ENCODE data around the gene PDZRN4. TPM values are rescaled to one million over a fixed set of nuclear protein-coding genes. Genes with fewer than 3 reads are reported as not detected.

Gene PDZRN4
- polyA plus RNA-seq, 3 donors: not detected

DNA sequence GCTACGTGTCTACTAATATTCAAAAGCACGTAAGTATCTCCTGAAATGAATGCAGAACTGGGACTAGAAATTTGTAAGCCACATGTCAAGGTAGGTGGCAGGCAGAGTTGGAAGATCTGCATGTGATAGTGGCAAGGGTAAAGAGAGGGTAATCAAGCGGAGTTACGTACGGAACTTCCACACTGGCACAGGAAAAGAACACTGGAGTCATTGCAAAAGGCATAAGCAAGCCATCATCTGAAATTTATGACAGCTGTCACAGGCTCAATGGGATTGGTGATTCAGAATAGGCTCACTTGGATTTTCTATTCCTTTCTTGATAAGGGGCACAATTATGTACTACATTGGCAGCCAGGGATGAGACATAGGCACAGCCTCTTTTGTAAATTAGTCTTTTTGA, 245.3 kb downstream of the PDZRN4 start:
- intact Hi-C loops (cut with micrococcal nuclease): no loop called here
- TF ChIP-seq, protein P1, sequence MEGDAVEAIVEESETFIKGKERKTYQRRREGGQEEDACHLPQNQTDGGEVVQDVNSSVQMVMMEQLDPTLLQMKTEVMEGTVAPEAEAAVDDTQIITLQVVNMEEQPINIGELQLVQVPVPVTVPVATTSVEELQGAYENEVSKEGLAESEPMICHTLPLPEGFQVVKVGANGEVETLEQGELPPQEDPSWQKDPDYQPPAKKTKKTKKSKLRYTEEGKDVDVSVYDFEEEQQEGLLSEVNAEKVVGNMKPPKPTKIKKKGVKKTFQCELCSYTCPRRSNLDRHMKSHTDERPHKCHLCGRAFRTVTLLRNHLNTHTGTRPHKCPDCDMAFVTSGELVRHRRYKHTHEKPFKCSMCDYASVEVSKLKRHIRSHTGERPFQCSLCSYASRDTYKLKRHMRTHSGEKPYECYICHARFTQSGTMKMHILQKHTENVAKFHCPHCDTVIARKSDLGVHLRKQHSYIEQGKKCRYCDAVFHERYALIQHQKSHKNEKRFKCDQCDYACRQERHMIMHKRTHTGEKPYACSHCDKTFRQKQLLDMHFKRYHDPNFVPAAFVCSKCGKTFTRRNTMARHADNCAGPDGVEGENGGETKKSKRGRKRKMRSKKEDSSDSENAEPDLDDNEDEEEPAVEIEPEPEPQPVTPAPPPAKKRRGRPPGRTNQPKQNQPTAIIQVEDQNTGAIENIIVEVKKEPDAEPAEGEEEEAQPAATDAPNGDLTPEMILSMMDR (IDR thresholded peaks at IDR 0.05): no peak
- 80% methylated on average over 2 of the region's 5 CpGs for WGBS (ENCODE audit: insufficient coverage)
- Histone ChIP-seq H3K27ac (ENCODE audit: low read depth in 1 of 2, low read length in 2 of 2) (no peak overlapping the region), H4K20me1 (ENCODE audit: insufficient read depth, low read length) (no peaks in the 10 kb centered on the region), H3K27me3 (ENCODE audit: control insufficient read depth in 2 of 2, insufficient read depth in 2 of 2, low read length in 2 of 2) (no peaks in the 10 kb centered on the region), H3K9ac (ENCODE audit: insufficient read depth, low read length, poor library complexity, severe bottlenecking) (no peak overlapping the region), H3K79me2 (ENCODE audit: insufficient read depth, low read length) (no peaks in the 10 kb centered on the region), H2AFZ (ENCODE audit: insufficient read depth, low read depth, low read length, poor library complexity, severe bottlenecking) (no peak overlapping the region), H3K4me3 (replicated peaks in 1 of 3; ENCODE audit: low read depth in 2 of 3, low read length in 3 of 3) (no peak overlapping the region), H3K36me3 (replicated peaks in 1 of 2; ENCODE audit: control insufficient read depth in 1 of 2, insufficient read depth in 2 of 2, low read length in 2 of 2) (no peaks in the 10 kb centered on the region), H3K4me1 (ENCODE audit: control insufficient read depth in 1 of 2, insufficient read depth in 2 of 2, low read length in 2 of 2) (no peaks in the 10 kb centered on the region), H3K9me3 (replicated peaks in 1 of 2; ENCODE audit: control insufficient read depth in 1 of 2, insufficient read depth in 1 of 2, low read length in 2 of 2) (no peaks in the 10 kb centered on the region), H3K4me2 (replicated peaks; ENCODE audit: extremely low read depth, low read length, poor library complexity, severe bottlenecking) (no peak overlapping the region)
- Mint-ChIP-seq H3K4me3 (no peak overlapping the region), H3K36me3 (no peaks in the 10 kb centered on the region), H3K9me3 (peaks cover 0 to 6% (median 4%) of the 10 kb centered on the region in 7 donors), H3K4me1 (no peaks in the 10 kb centered on the region), H3K27ac (no peak overlapping the region), H3K27me3 (ENCODE audit: low read depth in 3 of 3) (no peaks in the 10 kb centered on the region)
- no peak for DNase-seq

DNA sequence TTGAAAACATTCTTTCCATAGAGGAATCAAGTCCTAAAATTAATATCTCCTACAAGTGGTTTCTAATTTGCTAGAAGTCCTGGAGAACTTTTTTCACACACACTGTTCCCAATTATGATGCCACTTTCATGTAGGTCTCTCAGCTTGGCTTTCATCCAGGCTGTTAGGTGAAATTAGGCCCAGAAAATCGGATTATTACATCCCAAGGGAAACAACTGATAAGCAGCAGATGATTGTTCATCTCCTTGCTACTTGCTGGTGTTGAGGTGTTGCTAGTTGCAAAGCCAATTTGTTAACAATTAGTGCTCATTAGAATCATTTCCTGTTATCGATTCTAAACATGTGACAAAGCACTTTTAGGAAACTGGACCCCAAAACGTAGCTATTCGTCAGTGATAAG, 248.0 kb downstream of the PDZRN4 start:
- Mint-ChIP-seq H3K9me3 (no peaks in the 10 kb centered on the region), H3K4me1 (no peaks in the 10 kb centered on the region), H3K36me3 (no peaks in the 10 kb centered on the region), H3K27me3 (ENCODE audit: low read depth in 3 of 3) (no peaks in the 10 kb centered on the region), H3K4me3 (no peak overlapping the region), H3K27ac (no peak overlapping the region)
- H4K20me1 ChIP-seq (ENCODE audit: insufficient read depth, low read length): no peaks in the 10 kb centered on the region
- no peaks in the 10 kb centered on the region for H3K9me3 ChIP-seq (replicated peaks in 1 of 2; ENCODE audit: control insufficient read depth in 1 of 2, insufficient read depth in 1 of 2, low read length in 2 of 2)
- no peaks in the 10 kb centered on the region for H3K27me3 ChIP-seq (ENCODE audit: control insufficient read depth in 2 of 2, insufficient read depth in 2 of 2, low read length in 2 of 2)
- H3K36me3 ChIP-seq (replicated peaks in 1 of 2; ENCODE audit: control insufficient read depth in 1 of 2, insufficient read depth in 2 of 2, low read length in 2 of 2): no peaks in the 10 kb centered on the region
- no peak for DNase-seq
- no peak overlapping the region for H3K27ac ChIP-seq (ENCODE audit: low read depth in 1 of 2, low read length in 2 of 2)
- no peak overlapping the region for H3K4me2 ChIP-seq (replicated peaks; ENCODE audit: extremely low read depth, low read length, poor library complexity, severe bottlenecking)
- intact Hi-C loops (cut with micrococcal nuclease): no loop called here
- TF ChIP-seq, protein P1 (IDR thresholded peaks at IDR 0.05): no peak
- no peaks in the 10 kb centered on the region for H3K4me1 ChIP-seq (ENCODE audit: control insufficient read depth in 1 of 2, insufficient read depth in 2 of 2, low read length in 2 of 2)
- H2AFZ ChIP-seq (ENCODE audit: insufficient read depth, low read depth, low read length, poor library complexity, severe bottlenecking): no peak overlapping the region
- 72% methylated on average over 4 of the region's 4 CpGs for WGBS (ENCODE audit: insufficient coverage)
- no peak overlapping the region for H3K9ac ChIP-seq (ENCODE audit: insufficient read depth, low read length, poor library complexity, severe bottlenecking)
- no peak overlapping the region for H3K4me3 ChIP-seq (replicated peaks in 1 of 3; ENCODE audit: low read depth in 2 of 3, low read length in 3 of 3)
- no peaks in the 10 kb centered on the region for H3K79me2 ChIP-seq (ENCODE audit: insufficient read depth, low read length)

Data from CD14-positive monocyte (primary cell).